GM19468 (cell line): ENCODE results near the gene CLCA4.
"Not testable (repeated sequence)": the region's sequence is repeated elsewhere in the genome, so short reads cannot be mapped to it uniquely, and the experiment has no call there.

Source experiments
- ATAC-seq: cut with Tn5 transposase; IDR thresholded peaks from one replicate; pipeline ENCODE4 v1.9.1; 2021; ENCODE audit warnings: mild to moderate bottlenecking, moderate library complexity, moderate number of reproducible peaks; ENCODE audit not compliant: unreplicated experiment; ENCODE audit errors: extremely low read depth

The CLCA4 gene

GRCh38 chr1:86546787-86547221 is at the start of gene CLCA4:
CLCA4 (plus strand) TSS chr1:86547078; CDS start chr1:86547120, 42 bp downstream.
- no peak for ATAC-seq

GRCh38 chr1:86498281-86498680 is 48.6 kb upstream of the CLCA4 start:
- ATAC-seq = no peak

GRCh38 chr1:86499987-86500593 is 46.8 kb upstream of the CLCA4 start:
- ATAC-seq = no peak

GRCh38 chr1:86500714-86501113 is 46.2 kb upstream of the CLCA4 start:
- ATAC-seq = no peak

GRCh38 chr1:86502125-86502646 is 44.7 kb upstream of the CLCA4 start:
- ATAC-seq = not testable (repeated sequence)

- ATAC-seq = no peak
Observed at GRCh38 chr1:86502721-86503405, 44.0 kb upstream of the CLCA4 start.

GRCh38 chr1:86503406-86504136 is 43.3 kb upstream of the CLCA4 start:
- ATAC-seq = no peak

GRCh38 chr1:86504137-86504479 is 42.8 kb upstream of the CLCA4 start:
- ATAC-seq = no peak

GRCh38 chr1:86504895-86505563 is 41.8 kb upstream of the CLCA4 start:
- ATAC-seq = no peak

- ATAC-seq = no peak
Observed at GRCh38 chr1:86505564-86505902, 41.3 kb upstream of the CLCA4 start.

- ATAC-seq = no peak
Observed at GRCh38 chr1:86507935-86508582, 38.8 kb upstream of the CLCA4 start.

GRCh38 chr1:86508583-86508969 is 38.3 kb upstream of the CLCA4 start:
- ATAC-seq = no peak

- no peak for ATAC-seq
Observed at GRCh38 chr1:86515597-86515996, 31.3 kb upstream of the CLCA4 start.

GRCh38 chr1:86516335-86516734 is 30.5 kb upstream of the CLCA4 start:
- no peak for ATAC-seq

GRCh38 chr1:86517336-86517735 is 29.5 kb upstream of the CLCA4 start:
- ATAC-seq = no peak

GRCh38 chr1:86520789-86521521 is 25.9 kb upstream of the CLCA4 start:
- no peak for ATAC-seq

- ATAC-seq = no peak
Observed at GRCh38 chr1:86521522-86521891, 25.4 kb upstream of the CLCA4 start.

GRCh38 chr1:86522240-86522639 is 24.6 kb upstream of the CLCA4 start:
- no peak for ATAC-seq

- no peak for ATAC-seq
Observed at GRCh38 chr1:86523670-86524354, 23.1 kb upstream of the CLCA4 start.
